HG02870 (cell line): ENCODE measurements around the gene TRIP10.

ENCODE experiments used
- ATAC-seq: cut with Tn5 transposase; IDR thresholded peaks from one replicate; pipeline ENCODE4 v1.9.1; 2021; ENCODE audit warnings: mild to moderate bottlenecking, moderate library complexity; ENCODE audit not compliant: unreplicated experiment

Gene TRIP10

DNA sequence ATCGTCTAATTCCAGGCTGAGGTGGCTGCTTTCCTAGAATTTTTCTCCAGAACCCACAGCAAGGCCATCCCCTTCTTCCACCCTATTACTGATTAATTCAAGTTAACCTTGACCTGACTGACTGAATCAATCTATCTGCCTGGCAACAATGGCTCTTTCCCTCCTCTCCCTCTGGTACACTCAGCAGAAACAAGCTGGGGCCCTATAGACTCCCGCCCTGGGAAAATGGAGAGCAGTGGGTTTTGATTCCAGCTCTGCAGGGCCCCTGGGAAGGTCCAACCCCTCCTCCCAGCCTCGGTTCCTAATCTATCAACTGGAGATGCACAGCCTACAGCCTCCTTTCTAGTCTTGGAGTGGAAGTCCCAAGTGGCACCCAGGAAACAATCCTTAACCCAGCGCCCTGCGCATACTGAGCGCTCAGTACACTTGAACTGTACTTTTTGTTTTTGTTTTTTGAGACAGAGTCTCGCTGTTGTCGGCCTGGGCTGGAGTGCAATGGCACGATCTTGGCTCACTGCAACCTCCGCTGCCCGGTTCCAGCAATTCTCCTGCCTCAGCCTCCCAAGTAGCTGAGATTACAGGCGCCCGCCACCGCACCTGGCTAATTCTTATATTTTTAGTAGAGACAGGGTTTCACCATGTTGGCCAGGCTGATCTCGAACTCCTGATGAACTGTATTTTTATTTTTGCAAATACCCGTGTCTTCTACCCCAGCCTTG lies 13.8 kb upstream of the TRIP10 start:
- no peak for ATAC-seq

DNA sequence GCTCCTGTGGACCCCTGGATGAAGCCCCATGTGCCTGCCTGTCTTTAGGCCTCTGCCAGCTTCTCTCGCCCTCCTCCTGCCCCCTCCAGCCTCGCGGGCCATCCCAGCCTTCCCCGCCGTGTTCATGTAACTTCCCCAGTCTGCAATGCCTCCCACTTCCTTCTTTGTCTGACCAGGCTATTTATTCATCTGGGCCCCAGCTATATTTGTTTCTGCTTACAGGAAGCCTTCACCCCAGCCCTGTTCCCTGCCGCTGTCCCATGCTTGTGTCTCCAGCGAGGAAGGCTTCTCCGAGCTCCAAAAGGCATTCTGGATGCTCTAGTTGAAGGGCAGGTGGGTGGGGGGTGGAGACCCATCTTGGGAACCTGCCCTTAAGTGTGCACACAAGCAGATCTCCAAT lies 11.1 kb upstream of the TRIP10 start:
- no peak for ATAC-seq

DNA sequence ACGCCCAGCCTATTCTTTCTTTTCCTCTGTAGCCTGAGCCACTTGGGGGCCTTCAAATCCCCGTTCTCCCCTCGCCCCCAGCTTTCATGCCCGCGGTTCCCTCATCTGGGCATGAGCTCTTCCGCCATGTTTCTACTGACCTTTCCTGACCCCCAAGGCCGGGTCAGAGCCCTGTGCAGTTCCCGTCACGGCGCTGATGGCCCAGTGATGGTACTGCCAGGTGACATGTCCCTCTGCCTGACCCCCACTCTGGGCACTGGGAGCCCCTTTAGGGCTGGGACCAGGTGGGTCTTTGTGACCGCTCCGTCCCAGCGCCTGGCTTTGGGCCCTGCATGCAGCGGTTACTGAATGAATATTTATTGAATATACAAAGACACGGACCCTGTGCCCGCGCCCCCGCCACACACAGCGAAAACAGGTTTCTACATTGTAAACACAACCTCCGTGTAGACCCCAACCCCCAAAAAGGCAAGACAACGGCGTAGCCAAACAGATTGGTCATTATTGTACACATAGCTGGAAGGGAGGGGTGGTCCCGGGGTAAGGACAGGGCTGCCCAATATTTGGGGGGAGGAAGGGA lies 9.8 kb upstream of the TRIP10 start:
- ATAC-seq = no peak

DNA sequence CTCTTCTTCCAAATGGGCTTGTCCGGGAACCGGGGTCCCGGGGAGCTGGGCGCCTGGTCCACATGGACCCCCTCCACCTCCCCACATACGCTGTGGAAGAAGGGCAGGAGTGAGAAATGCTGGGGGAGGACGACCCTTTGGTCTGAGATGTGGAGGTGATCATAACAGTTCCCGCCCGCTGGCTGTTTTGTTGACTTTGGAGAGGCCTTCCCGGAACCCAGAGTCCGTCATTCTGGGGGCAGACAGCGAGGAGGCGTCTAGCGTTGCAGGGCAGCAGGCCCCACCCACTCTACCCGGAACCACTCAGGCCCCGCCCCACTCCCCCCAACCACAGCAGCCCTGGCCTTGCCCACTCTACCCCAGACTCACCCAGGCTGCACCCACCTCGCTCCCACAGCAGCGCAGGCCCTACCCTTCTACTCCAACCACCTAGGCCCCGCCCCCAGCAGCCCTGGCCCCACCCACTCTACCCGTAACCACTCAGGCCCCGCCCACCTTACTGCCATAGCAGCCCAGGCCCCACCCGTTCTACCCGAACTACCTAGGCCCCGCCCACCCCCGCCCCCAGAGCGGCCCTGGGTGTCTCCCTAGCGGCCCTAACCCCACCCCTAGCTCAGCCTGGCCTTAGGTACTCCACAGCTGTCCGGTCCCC lies 9.2 kb upstream of the TRIP10 start:
- ATAC-seq = no peak

DNA sequence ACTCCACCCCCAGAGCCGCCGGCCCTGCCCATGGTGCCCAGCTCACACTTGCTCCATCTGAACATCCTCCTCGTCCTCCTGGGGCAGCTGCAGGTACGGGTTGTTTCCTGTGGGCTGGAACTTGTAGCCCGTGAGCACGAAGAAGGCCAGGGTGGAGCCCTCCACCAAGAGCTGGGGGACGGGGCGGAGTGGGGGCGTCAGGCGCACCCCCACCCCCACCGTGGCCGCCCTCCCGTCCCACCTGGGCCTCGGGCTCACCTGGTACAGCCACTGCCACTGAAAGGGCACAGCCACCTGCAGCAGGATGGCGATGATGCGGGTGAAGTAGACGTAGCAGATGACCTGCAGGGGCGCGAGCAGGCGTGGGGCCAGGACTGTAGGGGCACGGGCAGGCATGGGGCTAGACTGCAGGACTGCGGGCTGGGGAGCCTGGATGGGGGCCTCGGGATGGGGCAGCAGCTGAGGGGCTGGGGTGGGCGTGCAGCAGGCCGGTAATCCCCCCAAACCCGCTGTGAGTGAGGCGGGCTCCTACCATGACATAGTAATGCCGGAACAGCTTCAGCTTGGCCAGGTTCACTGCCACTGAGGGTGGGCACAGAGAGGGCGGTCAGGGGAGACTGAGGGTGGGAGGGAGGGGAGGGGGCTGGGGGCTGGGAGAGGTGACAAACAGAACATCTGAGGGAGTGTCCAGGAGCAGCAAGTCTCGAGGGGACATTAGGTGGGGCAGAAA lies 8.4 kb upstream of the TRIP10 start:
- ATAC-seq = no peak

DNA sequence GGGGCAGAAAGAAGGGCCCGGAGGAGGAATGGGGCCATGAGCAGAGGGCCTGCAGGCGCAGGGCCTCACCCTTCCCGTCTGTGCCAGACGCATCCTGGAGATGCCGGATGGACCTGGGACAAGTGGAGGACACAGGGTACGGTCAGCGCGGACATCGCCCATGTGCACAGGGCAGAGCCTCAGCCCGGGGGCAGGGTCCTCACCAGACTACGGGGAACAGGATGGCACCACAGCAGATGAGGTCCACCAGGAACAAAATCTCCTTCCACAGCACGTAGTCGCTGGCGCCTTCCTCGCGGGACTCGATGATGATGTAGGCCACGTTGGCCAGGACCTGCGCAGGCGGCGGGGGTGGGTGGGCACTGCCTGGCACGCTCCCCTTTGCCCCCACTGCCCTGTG lies 7.7 kb upstream of the TRIP10 start:
- ATAC-seq = no peak

DNA sequence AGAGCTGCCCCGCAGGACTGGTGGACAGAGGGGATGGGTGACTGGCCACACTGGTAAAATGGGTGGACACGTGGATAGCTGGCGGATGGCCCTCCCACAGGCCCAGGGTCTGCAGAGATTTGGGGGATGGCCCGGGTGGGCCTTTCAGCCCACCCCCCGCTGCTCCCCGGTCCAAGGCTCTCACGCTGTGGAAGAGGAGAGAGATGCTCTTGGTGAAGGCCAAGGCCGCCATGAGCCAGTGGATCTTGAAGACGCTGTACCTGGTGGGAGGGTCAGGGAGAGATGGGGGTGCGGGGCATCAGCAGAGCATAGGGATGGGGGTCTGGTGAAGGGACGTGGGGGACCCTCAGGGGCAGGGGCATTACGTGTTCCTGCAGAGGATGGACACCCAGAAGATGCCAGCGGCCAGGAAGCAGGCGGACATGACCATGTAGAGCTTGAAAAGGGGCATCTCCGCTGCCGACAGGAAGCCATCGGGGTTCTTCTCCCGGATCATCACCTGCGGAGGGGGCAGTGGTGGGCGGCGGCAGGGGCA lies 6.6 kb upstream of the TRIP10 start:
- no peak for ATAC-seq

DNA sequence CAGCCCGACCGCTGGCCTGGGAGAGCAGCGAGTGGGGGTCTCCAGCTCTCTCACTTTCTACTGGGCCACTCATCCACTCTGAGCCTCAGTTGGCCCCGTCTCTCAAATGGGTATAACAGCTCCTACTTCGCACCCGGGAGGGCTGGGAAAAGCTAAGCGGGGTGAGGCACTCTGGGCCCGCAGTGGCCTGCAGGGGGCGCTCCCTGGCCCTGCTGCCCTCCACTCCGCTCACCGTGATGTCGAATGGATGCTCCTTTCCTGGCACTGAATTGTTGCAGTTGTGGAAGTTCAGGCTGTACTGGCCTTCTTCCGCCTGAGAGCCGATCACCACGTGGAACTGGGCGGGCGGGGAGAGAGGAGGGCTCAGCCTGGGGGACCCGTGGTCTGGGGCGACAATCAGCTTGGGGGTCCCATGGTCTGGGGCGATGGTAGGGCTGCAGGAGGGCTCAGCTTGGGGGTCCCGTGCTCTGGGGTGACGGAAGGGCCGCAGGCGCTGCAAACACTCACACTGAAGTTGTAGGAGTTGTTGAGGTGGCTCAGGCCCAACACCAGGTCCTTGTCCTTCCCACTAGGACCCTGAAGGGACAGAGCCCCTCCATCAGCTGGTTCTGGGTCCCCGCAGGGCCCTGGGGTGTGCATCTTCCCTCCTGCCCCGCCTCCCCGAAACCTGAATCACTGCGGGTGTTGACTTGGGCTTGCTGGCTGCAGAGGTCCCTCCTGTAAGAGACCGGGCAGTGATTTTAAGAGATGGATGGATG lies 6.0 kb upstream of the TRIP10 start:
- ATAC-seq = no peak

DNA sequence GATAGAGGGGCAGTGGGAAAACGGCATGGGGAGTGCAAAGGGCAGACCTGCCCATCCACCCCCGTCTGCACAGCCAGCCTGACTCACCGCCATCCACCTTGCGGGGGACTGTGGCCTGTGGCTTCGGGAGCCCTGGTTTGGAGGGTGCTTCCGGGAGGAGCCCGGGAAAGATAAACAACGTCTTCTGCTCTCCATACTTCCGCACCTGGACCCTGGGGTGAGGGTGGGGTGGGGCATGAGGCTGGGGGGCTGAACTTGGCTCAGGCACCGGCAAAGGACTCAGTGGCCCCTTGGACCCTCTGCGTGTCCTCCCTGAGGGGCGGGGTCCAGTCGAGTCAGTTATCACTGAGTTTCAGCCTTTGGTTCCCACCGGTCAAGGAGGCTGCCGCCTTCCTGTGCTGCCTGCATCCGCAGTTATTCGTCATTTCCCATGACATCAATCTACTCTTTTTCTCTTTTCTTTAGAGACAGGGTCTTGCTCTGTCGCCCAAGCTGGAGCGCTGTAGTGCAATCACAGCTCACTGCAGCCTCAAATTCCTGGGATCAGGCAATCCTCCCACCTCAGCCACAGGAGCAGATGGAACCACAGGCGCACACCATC lies 5.3 kb upstream of the TRIP10 start:
- no peak for ATAC-seq

DNA sequence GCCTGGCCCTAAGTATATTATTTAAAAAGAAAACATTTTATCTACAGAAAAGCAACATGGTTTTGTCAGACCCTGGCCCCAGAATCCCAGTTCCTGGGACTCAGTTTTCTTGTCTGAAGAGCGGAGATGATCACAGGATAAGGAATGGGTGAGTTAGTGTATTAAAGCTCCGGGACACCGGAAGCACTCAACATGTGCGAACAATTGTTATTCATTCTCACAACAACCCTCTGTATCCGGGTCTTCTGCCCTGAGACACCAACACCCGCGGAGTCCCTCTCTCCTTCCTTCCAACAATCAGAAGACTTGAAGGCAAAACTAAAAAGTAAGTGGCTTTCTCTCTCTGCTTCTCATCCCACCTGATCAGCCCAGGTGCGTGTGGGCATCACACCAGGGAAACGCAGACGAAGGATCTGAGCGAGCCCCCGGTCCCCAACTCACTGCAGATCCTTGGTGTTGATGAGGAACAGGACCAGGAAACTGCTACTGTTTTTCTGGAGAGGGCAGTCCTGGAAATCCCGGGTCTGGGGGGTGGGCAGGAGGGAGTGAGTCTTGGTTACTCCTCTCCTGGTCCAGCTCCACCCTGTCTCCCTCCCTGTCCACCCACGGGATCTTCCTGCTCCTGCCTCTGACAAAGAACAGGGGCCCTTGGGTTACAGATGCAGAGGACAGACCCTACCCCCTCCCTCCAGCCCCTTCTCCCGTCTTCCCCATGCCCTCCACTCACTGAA lies 4.1 kb upstream of the TRIP10 start:
- ATAC-seq = no peak

DNA sequence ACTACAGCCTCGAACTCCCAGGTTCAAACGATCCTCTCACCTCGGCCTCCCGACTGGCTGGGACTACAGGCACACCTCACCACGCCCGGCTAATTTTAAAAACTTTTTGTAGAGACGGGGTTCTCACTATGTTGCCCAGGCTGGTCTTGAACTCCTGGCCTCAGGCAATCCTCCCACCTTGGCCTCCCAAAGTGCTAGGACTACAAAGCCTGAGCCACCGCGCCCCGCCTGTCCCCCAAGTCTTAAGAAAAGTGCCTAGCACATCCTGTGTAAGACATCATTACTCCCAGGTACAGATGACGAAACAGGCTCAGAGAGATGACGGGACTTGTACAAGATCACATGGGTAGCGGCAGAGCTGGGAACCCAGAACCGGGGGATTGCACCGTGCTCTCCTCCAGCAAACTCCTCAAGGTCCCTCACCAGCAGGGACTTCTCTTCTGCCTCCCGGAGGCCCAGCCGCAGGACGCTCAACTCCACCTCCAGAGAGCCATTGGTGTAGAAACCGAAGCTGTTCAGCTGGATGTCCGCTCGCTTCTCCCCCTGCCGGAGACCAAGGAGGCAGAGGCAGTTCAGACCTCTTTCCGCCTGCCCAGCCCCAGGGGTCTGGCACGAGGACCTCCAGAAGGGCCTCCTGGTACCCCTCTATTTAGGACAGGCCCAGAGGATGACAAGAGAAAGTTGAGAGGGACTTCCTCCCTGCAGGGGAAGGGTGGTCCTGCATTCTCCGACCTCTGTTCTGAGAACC lies 3.1 kb upstream of the TRIP10 start:
- no peak for ATAC-seq

DNA sequence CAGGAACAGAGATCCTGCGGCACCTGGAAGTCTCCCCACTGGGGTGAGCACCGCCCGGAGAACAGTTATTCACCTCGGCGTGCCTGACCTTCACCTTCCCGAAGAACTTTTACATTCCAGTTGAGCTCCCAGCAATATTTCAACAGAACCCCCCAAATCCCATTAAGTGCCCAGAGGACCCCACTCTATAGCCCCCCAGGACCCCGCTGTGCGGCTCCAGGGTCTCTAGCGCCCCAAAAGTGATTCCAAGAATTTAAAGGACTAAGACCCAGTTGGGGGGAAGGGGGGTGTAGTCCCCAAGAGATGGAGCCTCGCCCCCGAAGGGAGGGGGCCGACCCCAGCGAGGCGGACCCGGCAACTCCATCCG lies 2.6 kb upstream of the TRIP10 start:
- no peak for ATAC-seq

DNA sequence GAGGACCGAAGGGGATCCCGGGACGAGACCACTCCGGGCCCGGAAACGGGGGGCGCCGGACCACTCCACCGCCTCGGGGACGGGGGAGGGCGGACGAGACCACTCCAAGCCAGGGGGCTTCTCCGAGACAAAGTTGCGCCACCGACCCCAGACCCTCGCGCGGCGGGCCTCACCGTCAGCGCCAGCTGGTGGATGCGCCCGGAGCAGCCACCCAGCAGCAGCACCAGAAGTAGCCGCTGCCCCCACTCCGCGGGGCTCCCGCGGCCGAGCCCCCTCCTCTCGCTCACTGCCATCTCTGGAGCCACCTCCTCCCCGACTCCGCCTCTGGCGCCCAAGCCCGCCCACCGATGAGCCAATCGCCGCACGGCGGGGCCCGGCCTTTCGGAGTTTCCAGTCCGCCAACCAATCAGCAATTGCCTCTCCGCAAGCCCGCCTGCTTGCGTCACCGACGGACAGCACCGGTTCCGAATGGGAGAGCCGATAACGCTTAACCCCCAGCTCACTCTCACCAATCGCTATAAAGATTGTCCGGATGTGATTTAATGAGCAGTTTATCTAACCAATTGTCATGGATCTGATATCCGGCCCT lies 2.1 kb upstream of the TRIP10 start, which contains the start of gene GPR108:
Gene GPR108 (minus strand): TSS at position 297 of the 589 bp plus-strand sequence. CDS start 4 bp downstream, at position 293.
- peak; percentile 65 for ATAC-seq

DNA sequence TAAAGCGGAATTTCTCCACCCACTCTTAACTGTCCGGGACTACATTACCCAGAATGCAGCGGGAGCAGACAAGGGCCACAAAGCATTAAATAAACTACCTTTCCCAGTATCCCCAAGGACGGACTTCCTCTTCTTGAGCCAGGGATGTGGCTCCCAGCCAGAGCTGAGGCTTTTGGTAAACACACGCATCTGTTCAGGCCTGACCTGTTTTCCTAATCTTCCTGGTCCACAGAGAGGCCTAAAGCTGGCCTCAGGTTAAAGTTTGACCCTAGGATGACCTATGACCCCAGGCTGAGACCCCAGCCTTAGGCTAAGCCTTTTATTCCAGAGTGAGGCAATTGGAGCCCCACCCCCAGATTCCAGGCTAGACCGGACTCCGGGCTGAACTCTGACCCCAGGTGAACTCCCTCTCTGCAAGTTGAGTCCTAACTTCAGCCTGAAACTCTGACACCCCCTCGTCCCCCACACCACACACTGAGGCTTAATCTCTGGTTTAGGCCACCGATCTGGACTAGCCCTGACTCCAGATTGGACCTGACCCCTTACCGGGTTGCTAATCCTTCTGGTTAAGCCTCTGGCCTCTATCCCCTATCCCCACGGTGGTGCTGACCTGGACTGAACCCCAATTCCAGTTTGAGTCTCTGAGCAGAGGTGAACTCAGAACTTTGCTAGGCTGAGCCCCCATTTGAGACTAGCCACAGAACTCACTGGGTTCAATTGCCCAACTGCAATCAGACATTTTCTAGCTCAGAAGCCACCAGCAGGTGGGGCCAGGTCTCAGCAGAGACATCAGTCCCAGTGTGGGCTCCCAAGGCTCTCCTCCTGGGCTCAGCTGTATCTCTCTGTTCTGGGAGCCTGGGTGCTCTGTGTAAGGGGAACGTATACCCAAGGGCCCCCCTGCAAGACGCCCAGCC lies 1.4 kb upstream of the TRIP10 start:
- no peak for ATAC-seq

DNA sequence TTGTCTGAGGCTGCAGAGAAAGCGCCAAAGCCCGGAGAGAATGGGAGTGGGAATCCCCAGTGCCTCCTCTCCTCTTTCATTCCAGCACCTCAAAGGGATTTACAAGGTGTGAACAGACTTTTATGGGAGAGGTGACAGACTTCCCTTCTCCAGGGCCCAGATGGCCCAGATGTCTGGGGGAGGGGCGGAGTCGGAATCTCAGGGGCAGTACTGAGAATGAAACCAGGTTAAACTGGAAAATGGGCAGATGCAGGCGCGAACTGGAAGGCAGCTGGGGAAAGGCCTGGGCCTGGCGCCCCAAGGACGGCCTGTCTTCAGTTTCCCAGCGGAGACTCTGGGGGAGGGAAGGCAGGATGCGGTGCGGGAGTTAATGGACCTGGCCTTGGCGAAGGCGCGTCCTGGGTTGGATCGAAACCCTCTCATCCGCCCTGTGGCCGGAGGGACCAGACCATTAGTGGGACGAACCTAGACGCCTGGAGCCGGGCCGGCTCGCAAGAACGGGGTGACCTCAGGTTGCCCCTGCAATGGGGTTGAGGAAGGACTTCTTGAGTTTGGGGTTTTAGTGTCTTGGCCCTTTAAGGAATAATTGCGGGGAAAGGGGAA lies 592 bp upstream of the TRIP10 start:
- ATAC-seq = no peak

DNA sequence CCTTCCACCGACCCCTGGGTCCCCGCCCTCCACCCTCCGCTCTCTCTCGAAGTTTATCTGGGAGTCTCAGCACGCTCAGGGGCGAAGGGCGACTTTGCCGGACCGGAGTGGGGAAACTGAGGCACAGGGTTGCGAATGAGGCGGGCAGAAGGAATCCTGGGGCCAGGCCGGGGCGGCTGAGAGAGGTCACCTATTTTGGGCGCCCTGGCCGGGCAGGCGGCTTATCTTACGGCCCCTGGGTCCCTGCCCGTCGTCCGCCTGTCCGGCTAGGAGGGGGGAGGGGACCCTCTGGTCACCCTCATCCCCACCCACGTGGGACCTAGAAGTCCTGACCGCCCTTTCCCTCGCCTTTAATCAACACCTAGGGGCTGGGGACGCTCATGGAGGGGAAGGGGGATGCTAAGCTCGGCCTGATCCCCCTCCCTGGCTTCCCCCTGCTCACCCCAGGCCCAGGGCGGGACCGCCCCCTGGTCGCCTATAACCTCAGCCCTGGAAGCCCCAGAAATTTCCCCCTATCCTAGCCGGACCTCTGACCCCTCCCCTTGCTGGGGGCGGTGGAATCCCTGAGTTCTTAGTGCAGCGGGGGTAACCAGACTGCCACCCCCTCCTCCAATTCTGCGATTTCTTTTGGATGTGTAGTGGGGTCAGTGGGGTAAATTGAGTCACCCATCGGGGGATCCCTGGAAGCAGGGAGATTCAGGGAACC lies 556 bp downstream of the TRIP10 start:
- ATAC-seq = no peak
